Measurements from ENCODE around the gene TRIM39. TPM values are rescaled to one million over a fixed set of nuclear protein-coding genes. Genes with fewer than 3 reads are reported as not detected.

Gene TRIM39
- total and polyA plus RNA-seq, 2 of the 13 experiments (the other 11 are each of a cell fraction or from before 2014, with no cell fraction given), result 7.7 to 14.6 TPM

GRCh38 chr6:30325873-30326525, 728 bp upstream of the TRIM39 start (continued):
- TF ChIP-seq CSRNP2 (CRISPR knock-in tag; conservative IDR thresholded peaks at IDR 0.05; ENCODE audit: low read depth) (no peak), ZNF713 (CRISPR knock-in tag; IDR thresholded peaks at IDR 0.05) (0 out of 2 replicates have a peak, but pooled peaks have one; percentile 45), WIZ (CRISPR knock-in tag; IDR thresholded peaks at IDR 0.05) (no peak), SAFB2 (CRISPR knock-in tag; IDR thresholded peaks at IDR 0.05; ENCODE audit: borderline replicate concordance, low read depth) (no peak), ZFP82 (CRISPR knock-in tag; IDR thresholded peaks at IDR 0.05; ENCODE audit: borderline replicate concordance) (no peak), ZNF850 (CRISPR knock-in tag; conservative IDR thresholded peaks at IDR 0.05) (no peak), ZFP36L1 (CRISPR knock-in tag; IDR thresholded peaks at IDR 0.05) (no peak), SOX5 (CRISPR knock-in tag; IDR thresholded peaks at IDR 0.05; ENCODE audit: borderline replicate concordance) (no peak), REL (CRISPR knock-in tag; conservative IDR thresholded peaks at IDR 0.05) (no peak; the same call in 1 of the 2 replicates), ZFP37 (CRISPR knock-in tag; IDR thresholded peaks at IDR 0.05; ENCODE audit: borderline replicate concordance) (no peak), ZNF83 (CRISPR knock-in tag; IDR thresholded peaks at IDR 0.05; ENCODE audit: borderline replicate concordance) (no peak), AHDC1 (CRISPR knock-in tag; IDR thresholded peaks at IDR 0.05; ENCODE audit: borderline replicate concordance) (0 out of 2 replicates have a peak, but pooled peaks have one; percentile 36), IRX3 (CRISPR knock-in tag; IDR thresholded peaks at IDR 0.05; ENCODE audit: borderline replicate concordance, low read depth) (peak; percentile 86; the same call in 1 of the 2 replicates)
- TF ChIP-seq, protein P1, sequence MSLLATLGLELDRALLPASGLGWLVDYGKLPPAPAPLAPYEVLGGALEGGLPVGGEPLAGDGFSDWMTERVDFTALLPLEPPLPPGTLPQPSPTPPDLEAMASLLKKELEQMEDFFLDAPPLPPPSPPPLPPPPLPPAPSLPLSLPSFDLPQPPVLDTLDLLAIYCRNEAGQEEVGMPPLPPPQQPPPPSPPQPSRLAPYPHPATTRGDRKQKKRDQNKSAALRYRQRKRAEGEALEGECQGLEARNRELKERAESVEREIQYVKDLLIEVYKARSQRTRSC (CRISPR knock-in tag; IDR thresholded peaks at IDR 0.05; ENCODE audit: low read depth), result no peak
- TF ChIP-seq, protein P2, sequence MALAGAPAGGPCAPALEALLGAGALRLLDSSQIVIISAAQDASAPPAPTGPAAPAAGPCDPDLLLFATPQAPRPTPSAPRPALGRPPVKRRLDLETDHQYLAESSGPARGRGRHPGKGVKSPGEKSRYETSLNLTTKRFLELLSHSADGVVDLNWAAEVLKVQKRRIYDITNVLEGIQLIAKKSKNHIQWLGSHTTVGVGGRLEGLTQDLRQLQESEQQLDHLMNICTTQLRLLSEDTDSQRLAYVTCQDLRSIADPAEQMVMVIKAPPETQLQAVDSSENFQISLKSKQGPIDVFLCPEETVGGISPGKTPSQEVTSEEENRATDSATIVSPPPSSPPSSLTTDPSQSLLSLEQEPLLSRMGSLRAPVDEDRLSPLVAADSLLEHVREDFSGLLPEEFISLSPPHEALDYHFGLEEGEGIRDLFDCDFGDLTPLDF (CRISPR knock-in tag; IDR thresholded peaks at IDR 0.05), result 0 out of 2 replicates have a peak, but pooled peaks have one; percentile 71
- TF ChIP-seq, protein P3, sequence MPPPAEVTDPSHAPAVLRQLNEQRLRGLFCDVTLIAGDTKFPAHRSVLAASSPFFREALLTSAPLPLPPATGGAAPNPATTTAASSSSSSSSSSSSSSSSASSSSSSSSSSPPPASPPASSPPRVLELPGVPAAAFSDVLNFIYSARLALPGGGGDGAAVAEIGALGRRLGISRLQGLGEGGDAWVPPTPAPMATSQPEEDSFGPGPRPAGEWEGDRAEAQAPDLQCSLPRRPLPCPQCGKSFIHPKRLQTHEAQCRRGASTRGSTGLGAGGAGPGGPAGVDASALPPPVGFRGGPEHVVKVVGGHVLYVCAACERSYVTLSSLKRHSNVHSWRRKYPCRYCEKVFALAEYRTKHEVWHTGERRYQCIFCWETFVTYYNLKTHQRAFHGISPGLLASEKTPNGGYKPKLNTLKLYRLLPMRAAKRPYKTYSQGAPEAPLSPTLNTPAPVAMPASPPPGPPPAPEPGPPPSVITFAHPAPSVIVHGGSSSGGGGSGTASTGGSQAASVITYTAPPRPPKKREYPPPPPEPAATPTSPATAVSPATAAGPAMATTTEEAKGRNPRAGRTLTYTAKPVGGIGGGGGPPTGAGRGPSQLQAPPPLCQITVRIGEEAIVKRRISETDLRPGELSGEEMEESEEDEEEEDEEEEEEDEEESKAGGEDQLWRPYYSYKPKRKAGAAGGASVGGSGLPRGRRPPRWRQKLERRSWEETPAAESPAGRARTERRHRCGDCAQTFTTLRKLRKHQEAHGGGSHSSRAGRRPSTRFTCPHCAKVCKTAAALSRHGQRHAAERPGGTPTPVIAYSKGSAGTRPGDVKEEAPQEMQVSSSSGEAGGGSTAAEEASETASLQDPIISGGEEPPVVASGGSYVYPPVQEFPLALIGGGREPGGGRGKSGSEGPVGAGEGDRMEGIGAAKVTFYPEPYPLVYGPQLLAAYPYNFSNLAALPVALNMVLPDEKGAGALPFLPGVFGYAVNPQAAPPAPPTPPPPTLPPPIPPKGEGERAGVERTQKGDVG (CRISPR knock-in tag; IDR thresholded peaks at IDR 0.05; ENCODE audit: borderline replicate concordance), result peak; percentile 75; the same call in 1 of the 2 replicates
